Small intestine (tissue), 7 donors: Measurements from ENCODE around the gene CYTIP. TPM values are rescaled to one million over a fixed set of nuclear protein-coding genes. Genes with fewer than 3 reads are reported as not detected.
A peak's percentile ranks its signal among the peaks of the same experiment; 100 is the strongest.

ENCODE experiments used
- DNase-seq, 2 donors: peaks; one replicate each; pipeline versions ENCODE4 v3.0.0 to v3.0.0-alpha.2; 2013
- FAIRE-seq: peaks from 2 replicates; lab custom pipeline; 2012; peaks lifted over from hg19 to GRCh38; lab: Jason Lieb, UNC
- H3K27ac ChIP-seq, 3 donors: one replicate each; pipeline ENCODE4 v1.5.1; 2013; ENCODE audit warnings: low read length in 2 of 3, mild to moderate bottlenecking in 2 of 3, control low read depth in 1 of 3, inconsistent platforms in 1 of 3, low read depth in 1 of 3, moderate library complexity in 1 of 3
- H3K27me3 ChIP-seq, 3 donors: one replicate each; pipeline ENCODE4 v1.6.1; 2013; ENCODE audit warnings: low read length in 3 of 3, inconsistent platforms in 1 of 3; ENCODE audit not compliant: control insufficient read depth in 3 of 3, insufficient read depth in 3 of 3
- H3K36me3 ChIP-seq, 3 donors: one replicate each; pipeline ENCODE4 v1.6.1; 2013; ENCODE audit warnings: low read length in 3 of 3, inconsistent platforms in 1 of 3, low read depth in 1 of 3, mild to moderate bottlenecking in 1 of 3, moderate library complexity in 1 of 3; ENCODE audit not compliant: control insufficient read depth in 3 of 3, insufficient read depth in 2 of 3
- H3K4me1 ChIP-seq, 3 donors: one replicate each; pipeline ENCODE4 v1.6.1; 2013; ENCODE audit warnings: low read length in 2 of 3, inconsistent platforms in 1 of 3, low read depth in 1 of 3, mild to moderate bottlenecking in 1 of 3, moderate library complexity in 1 of 3; ENCODE audit not compliant: control insufficient read depth in 3 of 3, insufficient read depth in 2 of 3
- H3K4me3 ChIP-seq, 3 donors: one replicate each; pipeline ENCODE4 v1.5.1; 2013; ENCODE audit warnings: low read length in 3 of 3, control low read depth in 1 of 3, inconsistent platforms in 1 of 3, low read depth in 1 of 3, mild to moderate bottlenecking in 1 of 3, moderate library complexity in 1 of 3
- H3K9me3 ChIP-seq, 2 donors: one replicate each; pipeline ENCODE4 v1.6.1; 2013; ENCODE audit warnings: low read depth in 1 of 2, low read length in 1 of 2; ENCODE audit not compliant: control insufficient read depth in 2 of 2, insufficient read depth in 1 of 2
- WGBS, 3 donors: extraction: QIAGEN DNeasy Blood & Tissue Kit; methylation state at CpG; one replicate each; pipeline ENCODE4 v1.1.7; 2013; 5-methylcytosine and 5-hydroxymethylcytosine counted together
- polyA plus RNA-seq, 4 donors: library from polyadenylated mRNA; stranded (reverse) in 3 of 4; unstranded in 1 of 4; fragments of 200-250 nt in 3 of 4; fragments of 120-200 nt in 1 of 4; gene quantifications; one replicate each; pipeline versions ENCODE4 v1.2.1 to v1.2.3, GENCODE V29; 2013
- donor health status: healthy with polysubstance abuse.
- donor health status: control.
- donor health status: control.
- donor health status: Bipolar disorder and iron deficiency.
- donor health status: healthy.

CYTIP gene
- polyA plus RNA-seq, 4 donors, result 9.4 to 19.8 (median 16.6) TPM

DNA sequence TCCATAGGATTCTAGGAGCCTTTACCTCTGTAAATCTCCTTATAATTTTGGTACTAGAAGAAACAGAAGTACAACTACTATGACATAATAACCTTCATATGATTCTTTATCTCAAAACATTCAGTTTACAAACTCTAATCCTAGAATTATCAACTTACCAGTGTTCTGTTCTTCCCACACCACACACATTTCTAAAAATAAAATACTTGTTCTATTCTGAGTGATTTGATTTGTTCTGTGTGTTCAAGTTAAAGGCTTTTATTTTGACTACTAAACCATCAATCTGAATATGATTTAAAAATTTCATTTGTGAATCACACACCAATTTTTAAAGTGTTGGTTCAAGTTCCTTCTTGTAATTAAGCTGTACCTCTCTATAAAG lies 16.0 kb downstream of the CYTIP start:
- FAIRE-seq, result no peak
- Histone ChIP-seq H3K36me3 (peaks cover 0 to 15% (median 2%) of the 10 kb centered on the region in 3 donors), H3K27ac (no peak overlapping the region)

DNA sequence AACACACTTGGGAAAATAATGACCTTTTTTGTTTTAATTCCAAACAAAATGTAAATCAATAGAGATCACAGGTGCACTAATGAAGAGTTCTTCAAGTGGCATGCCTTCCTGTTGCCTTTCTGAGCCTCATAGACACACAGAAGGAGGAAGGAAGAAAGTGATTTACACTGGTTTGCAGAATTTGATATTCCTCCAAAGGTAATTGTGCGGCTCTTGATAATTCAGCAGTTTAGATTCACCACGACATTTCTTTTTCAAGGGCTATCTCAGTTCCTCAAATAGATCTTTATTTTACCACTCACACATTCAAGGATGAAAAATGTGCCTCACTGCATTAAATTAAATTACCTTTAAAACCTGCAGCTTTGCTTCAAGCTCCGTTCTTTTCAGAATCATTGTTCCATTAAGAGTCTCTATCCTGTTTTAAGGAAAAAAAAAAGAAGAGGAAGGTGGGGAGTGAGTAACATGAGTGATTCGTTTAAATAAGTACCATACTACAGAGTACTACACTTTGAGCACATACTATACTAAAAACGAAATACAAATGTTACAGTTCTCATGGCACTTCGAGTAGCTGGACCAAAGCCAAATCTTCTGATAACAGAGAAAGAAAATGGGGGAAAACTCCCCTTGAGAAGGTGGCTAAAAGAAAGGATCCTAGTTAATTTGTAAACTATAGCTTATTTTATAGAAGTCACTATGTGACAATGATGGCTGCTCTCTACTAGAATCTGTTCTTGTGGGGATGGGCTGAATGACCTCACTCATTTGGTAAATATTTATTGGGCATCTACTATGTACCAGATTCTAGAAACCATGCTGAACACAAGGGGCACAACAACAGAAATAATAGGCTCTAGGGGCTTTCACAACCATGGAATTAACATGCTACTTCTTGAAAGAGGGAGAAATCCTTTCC lies 16.6 kb downstream of the CYTIP start:
- Histone ChIP-seq H3K4me3 (no peak overlapping the region), H3K36me3 (peaks cover 0 to 15% (median 2%) of the 10 kb centered on the region in 3 donors), H3K4me1 (peaks cover 0 to under 1% (median under 1%) of the 10 kb centered on the region in 3 donors), H3K27me3 (no peaks in the 10 kb centered on the region), H3K27ac (no peak overlapping the region), H3K9me3 (peaks cover 0 to 8% of the 10 kb centered on the region in 2 donors)
- WGBS, 3 donors, result 70 to 81% (median 71%) methylated on average over 6 of the region's 6 CpGs
- FAIRE-seq, result no peak
- no peak for DNase-seq

More for the DNA sequence above, 16.0 kb downstream of the CYTIP start:
- Histone ChIP-seq H3K27me3 (no peaks in the 10 kb centered on the region), H3K4me1 (peaks cover 5 to 7% (median 5%) of the 10 kb centered on the region in 3 donors), H3K9me3 (peaks cover 0 to 8% of the 10 kb centered on the region in 2 donors), H3K4me3 (no peak overlapping the region)
- no peak for DNase-seq

DNA sequence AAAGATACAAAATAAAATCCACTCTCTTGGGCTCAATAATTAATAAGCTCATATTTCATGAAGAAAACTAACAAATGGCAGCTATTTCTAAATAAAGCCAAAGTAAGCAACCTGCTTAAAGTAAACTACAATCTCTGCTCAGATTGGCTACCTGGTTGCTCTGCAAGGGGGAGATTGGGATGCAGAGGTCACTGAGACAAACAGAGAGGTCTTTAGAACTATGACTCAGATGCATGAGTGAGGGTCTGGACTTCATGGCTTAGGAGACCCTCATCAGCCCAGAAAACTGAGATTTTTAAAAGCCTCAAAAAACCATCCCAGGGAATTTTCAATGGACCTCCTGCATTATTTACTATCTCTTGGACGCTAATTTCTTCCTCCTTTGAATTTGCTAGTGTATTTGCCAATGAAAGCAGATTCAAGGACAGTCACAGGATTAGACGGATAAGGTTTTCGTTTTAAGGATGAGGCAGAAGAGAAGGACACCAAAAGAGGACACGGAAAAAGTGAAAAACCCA lies 17.4 kb downstream of the CYTIP start:
- 92 to 96% (median 95%) methylated on average over 4 of the region's 4 CpGs for WGBS, 3 donors
- no peaks in the 10 kb centered on the region for H3K27me3 ChIP-seq
- DNase-seq, result no peak
- H3K4me1 ChIP-seq, result no peaks in the 10 kb centered on the region
- H3K36me3 ChIP-seq, result peaks cover 0 to 15% (median 2%) of the 10 kb centered on the region in 3 donors
- H3K9me3 ChIP-seq, result peaks cover 0 to 8% of the 10 kb centered on the region in 2 donors
- no peak overlapping the region for H3K27ac ChIP-seq
- H3K4me3 ChIP-seq, result no peak overlapping the region
- FAIRE-seq, result no peak

DNA sequence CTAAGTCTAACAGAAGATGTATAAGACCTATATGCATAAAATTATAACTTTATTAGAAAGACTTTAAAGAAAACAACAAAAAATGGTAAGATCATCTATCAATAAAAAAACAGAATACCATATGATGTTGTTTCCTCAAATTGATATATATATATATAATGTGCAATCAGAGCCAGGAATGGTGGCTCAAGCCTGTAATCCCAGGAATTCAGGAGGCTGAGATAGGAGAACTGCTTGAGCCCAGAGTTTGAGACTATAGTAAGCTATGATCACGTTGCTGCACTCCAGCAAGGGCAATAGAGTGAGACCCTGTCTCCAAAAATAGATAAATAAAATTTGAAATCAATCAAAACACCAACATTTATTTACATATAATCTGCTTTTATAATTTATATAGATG lies 19.5 kb downstream of the CYTIP start:
- 80 to 93% (median 81%) methylated on average over 1 of the region's 1 CpG for WGBS, 3 donors
- Histone ChIP-seq H3K27ac (no peak overlapping the region), H3K27me3 (no peaks in the 10 kb centered on the region), H3K4me3 (no peak overlapping the region), H3K4me1 (no peaks in the 10 kb centered on the region), H3K9me3 (peaks cover 0 to 8% of the 10 kb centered on the region in 2 donors), H3K36me3 (peaks cover 0 to 17% (median 5%) of the 10 kb centered on the region in 3 donors)
- no peak for DNase-seq
- no peak for FAIRE-seq

- Histone ChIP-seq H3K27ac (peak overlapping the region in 1 of 3 donors; percentile 63), H3K27me3 (no peaks in the 10 kb centered on the region), H3K9me3 (peaks cover 0 to 7% of the 10 kb centered on the region in 2 donors), H3K4me1 (peaks cover 0 to 4% (median 0%) of the 10 kb centered on the region in 3 donors), H3K36me3 (peaks cover 0 to 10% (median 5%) of the 10 kb centered on the region in 3 donors), H3K4me3 (no peak overlapping the region)
- DNase-seq (no peak), FAIRE-seq (no peak)
- 95 to 96% (median 95%) methylated on average over 3 of the region's 3 CpGs for WGBS, 3 donors
These were observed 21.9 kb downstream of the CYTIP start for GRCh38 chr2:157421964-157422363.

- DNase-seq (no peak), FAIRE-seq (no peak)
- peaks cover 0 to 5% (median 0%) of the 10 kb centered on the region in 3 donors for H3K4me1 ChIP-seq
- no peak overlapping the region for H3K4me3 ChIP-seq
- peaks cover 0 to 2% of the 10 kb centered on the region in 2 donors for H3K9me3 ChIP-seq
- H3K27ac ChIP-seq, result peak overlapping the region in 2 of 3 donors; percentile 37 to 74
- 75 to 84% (median 81%) methylated on average over 2 of the region's 2 CpGs for WGBS, 3 donors
- no peaks in the 10 kb centered on the region for H3K27me3 ChIP-seq
- H3K36me3 ChIP-seq, result peaks cover 0 to 6% (median 4%) of the 10 kb centered on the region in 3 donors
These were observed 22.5 kb downstream of the CYTIP start for GRCh38 chr2:157421331-157421944.

DNA sequence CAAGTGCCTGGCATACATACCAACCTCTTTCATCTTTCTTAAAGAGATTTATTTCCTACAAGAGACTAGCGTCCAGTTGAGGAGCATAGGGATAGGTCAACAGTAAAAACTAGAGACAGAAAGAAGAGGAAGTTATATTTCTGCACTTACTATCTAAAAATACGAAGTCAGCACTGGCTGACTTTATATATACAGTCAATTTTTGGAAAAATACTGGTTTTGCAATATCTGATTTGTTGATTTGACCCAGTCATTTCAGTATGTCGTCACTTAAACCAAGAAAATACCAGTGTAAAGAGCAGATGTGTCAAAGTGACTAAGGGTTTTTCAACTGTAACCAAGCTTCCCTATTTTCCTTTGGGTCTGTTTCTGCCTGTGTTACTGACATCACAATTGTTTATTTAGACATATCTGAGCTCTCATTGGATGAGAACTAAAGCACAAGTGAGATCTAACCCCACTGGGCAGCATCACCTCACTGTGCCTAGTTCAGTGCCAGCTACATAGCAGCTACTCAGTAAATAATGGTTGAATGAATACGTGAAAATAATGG lies 23.0 kb downstream of the CYTIP start:
- Histone ChIP-seq H3K4me1 (peaks cover 0 to 5% (median 0%) of the 10 kb centered on the region in 3 donors), H3K36me3 (peaks cover 1 to 5% (median 4%) of the 10 kb centered on the region in 3 donors), H3K27ac (peak overlapping the region in 2 of 3 donors; percentile 37 to 74), H3K4me3 (no peak overlapping the region), H3K27me3 (no peaks in the 10 kb centered on the region), H3K9me3 (no peaks in the 10 kb centered on the region)
- WGBS, 3 donors, result 64 to 86% (median 67%) methylated on average over 4 of the region's 4 CpGs
- DNase-seq, result no peak
- FAIRE-seq, result no peak

GRCh38 chr2:157419031-157419575 lies 24.8 kb downstream of the CYTIP start:
- 84 to 90% (median 85%) methylated on average over 12 of the region's 12 CpGs for whole genome bisulfite sequencing, 3 donors
- H3K4me3 ChIP-seq, result no peak overlapping the region
- FAIRE-seq (no peak), DNase-seq (no peak)
- H3K9me3 ChIP-seq, result no peaks in the 10 kb centered on the region
- peaks cover 0 to 5% (median 0%) of the 10 kb centered on the region in 3 donors for H3K4me1 ChIP-seq
- H3K27me3 ChIP-seq, result no peaks in the 10 kb centered on the region
- peak overlapping the region in 2 of 3 donors; percentile 41 to 42 for H3K27ac ChIP-seq
- H3K36me3 ChIP-seq, result peaks cover 3 to 8% (median 7%) of the 10 kb centered on the region in 3 donors
